ENCODE data around the gene TMEM106A.

Gene TMEM106A

GRCh38 chr17:43210576-43210975 lies 1.1 kb upstream of the TMEM106A start:
- TF ChIP-seq, protein P1, sequence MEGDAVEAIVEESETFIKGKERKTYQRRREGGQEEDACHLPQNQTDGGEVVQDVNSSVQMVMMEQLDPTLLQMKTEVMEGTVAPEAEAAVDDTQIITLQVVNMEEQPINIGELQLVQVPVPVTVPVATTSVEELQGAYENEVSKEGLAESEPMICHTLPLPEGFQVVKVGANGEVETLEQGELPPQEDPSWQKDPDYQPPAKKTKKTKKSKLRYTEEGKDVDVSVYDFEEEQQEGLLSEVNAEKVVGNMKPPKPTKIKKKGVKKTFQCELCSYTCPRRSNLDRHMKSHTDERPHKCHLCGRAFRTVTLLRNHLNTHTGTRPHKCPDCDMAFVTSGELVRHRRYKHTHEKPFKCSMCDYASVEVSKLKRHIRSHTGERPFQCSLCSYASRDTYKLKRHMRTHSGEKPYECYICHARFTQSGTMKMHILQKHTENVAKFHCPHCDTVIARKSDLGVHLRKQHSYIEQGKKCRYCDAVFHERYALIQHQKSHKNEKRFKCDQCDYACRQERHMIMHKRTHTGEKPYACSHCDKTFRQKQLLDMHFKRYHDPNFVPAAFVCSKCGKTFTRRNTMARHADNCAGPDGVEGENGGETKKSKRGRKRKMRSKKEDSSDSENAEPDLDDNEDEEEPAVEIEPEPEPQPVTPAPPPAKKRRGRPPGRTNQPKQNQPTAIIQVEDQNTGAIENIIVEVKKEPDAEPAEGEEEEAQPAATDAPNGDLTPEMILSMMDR (IDR thresholded peaks at IDR 0.05; ENCODE audit: insufficient read depth, low read depth, low read length, missing control alignments) = no peak
- no peak for DNase-seq (ENCODE audit: low read depth)
- peak overlapping the region; percentile 90 for H3K4me3 ChIP-seq (ENCODE audit: low read depth, low read length)

GRCh38 chr17:43211123-43211479 lies 574 bp upstream of the TMEM106A start:
- TF ChIP-seq, protein P1 (IDR thresholded peaks at IDR 0.05; ENCODE audit: insufficient read depth, low read depth, low read length, missing control alignments) = no peak
- DNase-seq (ENCODE audit: low read depth) = no peak
- peak overlapping the region; percentile 90 for H3K4me3 ChIP-seq (ENCODE audit: low read depth, low read length)

- DNase-seq (ENCODE audit: low read depth) = peak; percentile 36
- H3K4me3 ChIP-seq (ENCODE audit: low read depth, low read length) = peak overlapping the region; percentile 90
- TF ChIP-seq, protein P1 (IDR thresholded peaks at IDR 0.05; ENCODE audit: insufficient read depth, low read depth, low read length, missing control alignments) = no peak
Measured at GRCh38 chr17:43212641-43213490, 1.2 kb downstream of the TMEM106A start.

DNA sequence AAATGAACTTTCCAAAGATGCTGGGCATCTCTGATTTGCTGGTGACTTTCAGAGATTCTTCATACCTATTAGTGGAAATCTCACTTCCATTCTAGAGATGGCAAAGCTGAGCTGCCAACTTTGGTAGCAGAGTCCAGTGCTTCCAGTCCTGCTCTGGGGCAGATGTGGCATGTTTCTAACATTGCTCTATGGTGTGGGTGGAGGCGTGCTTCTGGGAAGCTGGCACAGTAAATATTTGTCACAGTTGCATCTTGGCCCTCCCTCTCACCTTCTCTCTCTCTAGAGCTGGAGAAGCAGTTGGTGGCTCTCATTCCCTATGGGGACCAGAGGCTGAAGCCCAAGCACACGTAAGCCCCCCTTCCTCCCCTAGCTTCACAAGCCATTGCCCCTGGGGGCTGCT lies 1.9 kb downstream of the TMEM106A start:
- TF ChIP-seq, protein P1 (IDR thresholded peaks at IDR 0.05; ENCODE audit: insufficient read depth, low read depth, low read length, missing control alignments) = no peak
- no peak overlapping the region for H3K4me3 ChIP-seq (ENCODE audit: low read depth, low read length)
- no peak for DNase-seq (ENCODE audit: low read depth)

DNA sequence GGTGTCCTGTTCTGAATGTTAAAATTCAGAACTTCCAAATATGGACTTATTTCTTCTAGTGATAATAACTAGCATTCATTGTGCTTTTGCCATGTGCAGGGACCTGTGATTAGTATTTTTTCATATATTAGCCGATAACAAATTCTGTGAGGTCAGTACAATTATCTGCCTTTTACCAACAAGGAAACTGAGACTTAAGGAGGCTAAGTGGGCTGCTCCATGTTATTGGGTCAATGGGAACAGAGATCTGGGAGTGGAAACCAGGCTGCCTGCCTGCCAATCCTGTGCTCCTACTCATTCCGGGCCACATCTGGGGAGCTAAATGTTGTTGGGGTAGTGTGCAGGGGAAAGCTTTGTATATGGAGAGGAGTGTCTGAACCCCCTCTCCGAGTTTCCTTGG lies 3.7 kb downstream of the TMEM106A start:
- TF ChIP-seq, protein P1 (IDR thresholded peaks at IDR 0.05; ENCODE audit: insufficient read depth, low read depth, low read length, missing control alignments) = no peak
- H3K4me3 ChIP-seq (ENCODE audit: low read depth, low read length) = no peak overlapping the region
- no peak for DNase-seq (ENCODE audit: low read depth)

DNA sequence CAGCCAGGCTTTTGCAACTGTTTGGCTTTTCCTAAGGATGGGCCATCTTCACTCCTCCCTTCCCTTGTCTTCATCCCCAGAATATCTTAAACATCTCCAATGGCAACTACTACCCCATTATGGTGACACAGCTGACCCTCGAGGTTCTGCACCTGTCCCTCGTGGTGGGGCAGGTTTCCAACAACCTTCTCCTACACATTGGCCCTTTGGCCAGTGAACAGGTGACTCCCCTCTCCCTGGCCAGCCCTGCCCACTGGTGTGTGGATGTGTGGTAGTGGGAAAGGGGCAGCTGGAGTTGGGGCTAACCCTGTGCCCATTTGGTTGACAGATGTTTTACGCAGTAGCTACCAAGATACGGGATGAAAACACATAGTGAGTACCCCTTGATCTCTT lies 4.7 kb downstream of the TMEM106A start:
- TF ChIP-seq, protein P1 (IDR thresholded peaks at IDR 0.05; ENCODE audit: insufficient read depth, low read depth, low read length, missing control alignments) = no peak
- no peak for DNase-seq (ENCODE audit: low read depth)
- H3K4me3 ChIP-seq (ENCODE audit: low read depth, low read length) = no peak overlapping the region

All from GM12865 (cell line).